Stomach (tissue), 4 donors: ENCODE results near the gene MDM2.

Experiments
- EP300 ChIP-seq: sonication (generic); formaldehyde crosslinking; IDR thresholded peaks from one replicate; pipeline ENCODE4 v1.6.1; 2017; ENCODE audit warnings: antibody characterized with exemption
- TF ChIP-seq, protein P1 (sequence below), 7 experiments: fragments of 450-650 bp in 4 of 7; fragments of 200-600 bp in 3 of 7; sonication (generic) in 3 of 7; IDR thresholded peaks; one replicate each; pipeline ENCODE4 v1.5.1; 2016 to 2019; ENCODE audit warnings: antibody characterized with exemption in 7 of 7, control low read depth in 2 of 7, mild to moderate bottlenecking in 1 of 7

DNA sequence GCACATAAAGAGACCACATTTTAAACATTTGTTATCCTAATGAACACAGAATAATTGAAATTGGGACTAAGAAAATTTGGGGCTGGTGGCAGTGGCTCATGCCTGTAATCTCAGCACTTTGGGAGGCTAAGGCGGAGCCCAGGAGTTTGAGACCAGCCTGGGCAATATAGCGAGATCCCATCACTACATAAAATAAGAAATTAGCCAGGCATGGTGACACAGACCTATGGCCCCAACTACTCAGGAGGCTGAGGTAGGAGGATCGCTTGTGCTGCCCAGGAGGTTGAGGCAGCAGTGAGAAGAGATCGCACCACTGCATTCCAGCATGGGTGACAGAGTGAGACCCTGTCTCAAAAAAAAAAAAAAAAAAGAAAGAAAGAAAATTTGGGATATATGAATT lies 65.3 kb downstream of the MDM2 start:
- TF ChIP-seq, protein P1, sequence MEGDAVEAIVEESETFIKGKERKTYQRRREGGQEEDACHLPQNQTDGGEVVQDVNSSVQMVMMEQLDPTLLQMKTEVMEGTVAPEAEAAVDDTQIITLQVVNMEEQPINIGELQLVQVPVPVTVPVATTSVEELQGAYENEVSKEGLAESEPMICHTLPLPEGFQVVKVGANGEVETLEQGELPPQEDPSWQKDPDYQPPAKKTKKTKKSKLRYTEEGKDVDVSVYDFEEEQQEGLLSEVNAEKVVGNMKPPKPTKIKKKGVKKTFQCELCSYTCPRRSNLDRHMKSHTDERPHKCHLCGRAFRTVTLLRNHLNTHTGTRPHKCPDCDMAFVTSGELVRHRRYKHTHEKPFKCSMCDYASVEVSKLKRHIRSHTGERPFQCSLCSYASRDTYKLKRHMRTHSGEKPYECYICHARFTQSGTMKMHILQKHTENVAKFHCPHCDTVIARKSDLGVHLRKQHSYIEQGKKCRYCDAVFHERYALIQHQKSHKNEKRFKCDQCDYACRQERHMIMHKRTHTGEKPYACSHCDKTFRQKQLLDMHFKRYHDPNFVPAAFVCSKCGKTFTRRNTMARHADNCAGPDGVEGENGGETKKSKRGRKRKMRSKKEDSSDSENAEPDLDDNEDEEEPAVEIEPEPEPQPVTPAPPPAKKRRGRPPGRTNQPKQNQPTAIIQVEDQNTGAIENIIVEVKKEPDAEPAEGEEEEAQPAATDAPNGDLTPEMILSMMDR (IDR thresholded peaks at IDR 0.05), result no peak
- TF ChIP-seq EP300, result no peak
